Ovary (tissue), 3 donors: ENCODE measurements around the gene ZNHIT1.

Experiments used
- CTCF ChIP-seq, 3 donors: fragments of 450-650 bp in 2 of 3; fragments of 200-600 bp in 1 of 3; IDR thresholded peaks; one replicate each; pipeline versions ENCODE4 v1.5.1 to v1.8.0; 2016 to 2022; ENCODE audit warnings: antibody characterized with exemption in 3 of 3, mild to moderate bottlenecking in 1 of 3
- EP300 ChIP-seq: sonication (generic); formaldehyde crosslinking; IDR thresholded peaks from one replicate; pipeline ENCODE4 v1.6.1; 2017; ENCODE audit warnings: antibody characterized with exemption
- POLR2A ChIP-seq: fragments of 450-650 bp; IDR thresholded peaks from one replicate; pipeline ENCODE4 v1.6.1; 2017; ENCODE audit warnings: antibody characterized with exemption, mild to moderate bottlenecking, moderate library complexity
- donor health status: DM: no; HTN: no; CAD: no.

- no peak for TF ChIP-seq CTCF (IDR thresholded peaks at IDR 0.05)
- TF ChIP-seq POLR2A, result no peak
- no peak for TF ChIP-seq EP300
Measured at GRCh38 chr7:101226721-101227120, 8.8 kb downstream of the ZNHIT1 start.
